ENCODE results near the gene FAM200B.
A peak's percentile ranks its signal among the peaks of the same experiment; 100 is the strongest.

The FAM200B gene

GRCh38 chr4:15657366-15657765 lies 24.3 kb upstream of the FAM200B start:
- H3K27me3 Mint-ChIP-seq: no peaks in the 10 kb centered on the region
- ATAC-seq (no peak), DNase-seq (no peak)
- peaks cover 78% of the 10 kb centered on the region for H3K4me1 Mint-ChIP-seq
- H3K36me3 Mint-ChIP-seq (ENCODE audit: low read depth): peaks cover 5% of the 10 kb centered on the region
- H3K9me3 Mint-ChIP-seq: no peaks in the 10 kb centered on the region
- H3K4me3 Mint-ChIP-seq: no peak overlapping the region
- no peak overlapping the region for H3K27ac Mint-ChIP-seq

- Mint-ChIP-seq H3K27ac (no peak overlapping the region), H3K9me3 (no peaks in the 10 kb centered on the region), H3K4me3 (no peak overlapping the region), H3K27me3 (no peaks in the 10 kb centered on the region), H3K36me3 (ENCODE audit: low read depth) (peaks cover 5% of the 10 kb centered on the region), H3K4me1 (peaks cover 69% of the 10 kb centered on the region)
- no peak for ATAC-seq
- no peak for DNase-seq
Measured at GRCh38 chr4:15658136-15658770, 23.4 kb upstream of the FAM200B start.

- Mint-ChIP-seq H3K27ac (no peak overlapping the region), H3K4me3 (no peak overlapping the region), H3K27me3 (no peaks in the 10 kb centered on the region), H3K9me3 (no peaks in the 10 kb centered on the region), H3K36me3 (ENCODE audit: low read depth) (peaks cover 4% of the 10 kb centered on the region), H3K4me1 (peaks cover 64% of the 10 kb centered on the region)
- no peak for ATAC-seq
- no peak for DNase-seq
Measured at GRCh38 chr4:15658781-15659180, 22.8 kb upstream of the FAM200B start.

GRCh38 chr4:15659768-15660570 lies 21.7 kb upstream of the FAM200B start:
- H3K27ac Mint-ChIP-seq: peak overlapping the region; percentile 83
- ATAC-seq (peak; percentile 63), DNase-seq (no peak)
- H3K4me1 Mint-ChIP-seq: peaks cover 57% of the 10 kb centered on the region
- H3K9me3 Mint-ChIP-seq: no peaks in the 10 kb centered on the region
- H3K4me3 Mint-ChIP-seq: peak overlapping the region; percentile 25
- no peaks in the 10 kb centered on the region for H3K27me3 Mint-ChIP-seq
- peaks cover 3% of the 10 kb centered on the region for H3K36me3 Mint-ChIP-seq (ENCODE audit: low read depth)

- no peak for ATAC-seq
- H3K27ac Mint-ChIP-seq: no peak overlapping the region
Measured at GRCh38 chr4:15665753-15666365, 15.8 kb upstream of the FAM200B start.

GRCh38 chr4:15667006-15667405 lies 14.6 kb upstream of the FAM200B start:
- peaks cover 10% of the 10 kb centered on the region for H3K4me1 Mint-ChIP-seq
- H3K27me3 Mint-ChIP-seq: no peaks in the 10 kb centered on the region
- no peak for DNase-seq
- no peak for ATAC-seq
- no peaks in the 10 kb centered on the region for H3K9me3 Mint-ChIP-seq
- H3K4me3 Mint-ChIP-seq: no peak overlapping the region
- peaks cover 9% of the 10 kb centered on the region for H3K36me3 Mint-ChIP-seq (ENCODE audit: low read depth)
- H3K27ac Mint-ChIP-seq: no peak overlapping the region

More at GRCh38 chr4:15665753-15666365, 15.8 kb upstream of the FAM200B start:
- H3K4me1 Mint-ChIP-seq: peaks cover 19% of the 10 kb centered on the region
- H3K27me3 Mint-ChIP-seq: no peaks in the 10 kb centered on the region
- peaks cover 9% of the 10 kb centered on the region for H3K36me3 Mint-ChIP-seq (ENCODE audit: low read depth)
- H3K4me3 Mint-ChIP-seq: no peak overlapping the region
- H3K9me3 Mint-ChIP-seq: no peaks in the 10 kb centered on the region
- no peak for DNase-seq

- no peaks in the 10 kb centered on the region for H3K9me3 Mint-ChIP-seq
- peaks cover 10% of the 10 kb centered on the region for H3K4me1 Mint-ChIP-seq
- no peak for DNase-seq
- ATAC-seq: no peak
- H3K4me3 Mint-ChIP-seq: no peak overlapping the region
- H3K27ac Mint-ChIP-seq: no peak overlapping the region
- H3K27me3 Mint-ChIP-seq: no peaks in the 10 kb centered on the region
- peaks cover 9% of the 10 kb centered on the region for H3K36me3 Mint-ChIP-seq (ENCODE audit: low read depth)
Measured at GRCh38 chr4:15668566-15669435, 12.8 kb upstream of the FAM200B start.

- Mint-ChIP-seq H3K36me3 (ENCODE audit: low read depth) (peaks cover 9% of the 10 kb centered on the region), H3K4me1 (peaks cover 13% of the 10 kb centered on the region), H3K4me3 (no peak overlapping the region), H3K27ac (no peak overlapping the region), H3K9me3 (no peaks in the 10 kb centered on the region), H3K27me3 (no peaks in the 10 kb centered on the region)
- DNase-seq (no peak), ATAC-seq (no peak)
Measured at GRCh38 chr4:15670576-15670975, 11.1 kb upstream of the FAM200B start.

GRCh38 chr4:15672101-15672500 lies 9.5 kb upstream of the FAM200B start:
- DNase-seq: no peak
- no peak for ATAC-seq
- H3K4me1 Mint-ChIP-seq: peaks cover 5% of the 10 kb centered on the region

GRCh38 chr4:15673337-15673736 lies 8.3 kb upstream of the FAM200B start:
- no peaks in the 10 kb centered on the region for H3K9me3 Mint-ChIP-seq
- H3K4me3 Mint-ChIP-seq: no peak overlapping the region
- H3K27me3 Mint-ChIP-seq: no peaks in the 10 kb centered on the region
- no peak overlapping the region for H3K27ac Mint-ChIP-seq
- H3K36me3 Mint-ChIP-seq (ENCODE audit: low read depth): no peaks in the 10 kb centered on the region
- ATAC-seq (no peak), DNase-seq (no peak)
- H3K4me1 Mint-ChIP-seq: peaks cover 12% of the 10 kb centered on the region

More at GRCh38 chr4:15672101-15672500, 9.5 kb upstream of the FAM200B start:
- Mint-ChIP-seq H3K27ac (no peak overlapping the region), H3K36me3 (ENCODE audit: low read depth) (no peaks in the 10 kb centered on the region), H3K9me3 (no peaks in the 10 kb centered on the region), H3K27me3 (no peaks in the 10 kb centered on the region), H3K4me3 (no peak overlapping the region)

GRCh38 chr4:15674046-15674445 lies 7.6 kb upstream of the FAM200B start:
- Mint-ChIP-seq H3K27me3 (no peaks in the 10 kb centered on the region), H3K4me3 (no peak overlapping the region), H3K36me3 (ENCODE audit: low read depth) (no peaks in the 10 kb centered on the region), H3K9me3 (no peaks in the 10 kb centered on the region), H3K27ac (no peak overlapping the region), H3K4me1 (peaks cover 12% of the 10 kb centered on the region)
- ATAC-seq: no peak
- no peak for DNase-seq

- Mint-ChIP-seq H3K27ac (no peak overlapping the region), H3K4me3 (no peak overlapping the region), H3K36me3 (ENCODE audit: low read depth) (peaks cover 4% of the 10 kb centered on the region), H3K9me3 (no peaks in the 10 kb centered on the region), H3K4me1 (peaks cover 18% of the 10 kb centered on the region), H3K27me3 (peaks cover 4% of the 10 kb centered on the region)
- ATAC-seq: no peak
- no peak for DNase-seq
Measured at GRCh38 chr4:15674926-15675325, 6.7 kb upstream of the FAM200B start.

- no peak overlapping the region for H3K4me3 Mint-ChIP-seq
- H3K27ac Mint-ChIP-seq: no peak overlapping the region
- peaks cover 7% of the 10 kb centered on the region for H3K36me3 Mint-ChIP-seq (ENCODE audit: low read depth)
- H3K4me1 Mint-ChIP-seq: peaks cover 21% of the 10 kb centered on the region
- H3K9me3 Mint-ChIP-seq: no peaks in the 10 kb centered on the region
- no peak for ATAC-seq
- DNase-seq: no peak
- H3K27me3 Mint-ChIP-seq: peaks cover 4% of the 10 kb centered on the region
Measured at GRCh38 chr4:15675356-15675755, 6.3 kb upstream of the FAM200B start.

- no peak for ATAC-seq
- H3K27ac Mint-ChIP-seq: no peak overlapping the region
Measured at GRCh38 chr4:15676039-15676438, 5.6 kb upstream of the FAM200B start.

More at GRCh38 chr4:15676039-15676438, 5.6 kb upstream of the FAM200B start:
- Mint-ChIP-seq H3K9me3 (no peaks in the 10 kb centered on the region), H3K4me1 (peaks cover 21% of the 10 kb centered on the region), H3K27me3 (peaks cover 4% of the 10 kb centered on the region), H3K36me3 (ENCODE audit: low read depth) (peaks cover 7% of the 10 kb centered on the region), H3K4me3 (no peak overlapping the region)
- no peak for DNase-seq
